Uterus (tissue), 2 donors: ENCODE data around the gene RELA.

Experiments used
- CTCF ChIP-seq, 4 experiments: fragments of 200-600 bp in 2 of 4; fragments of 450-650 bp in 2 of 4; sonication (generic) in 2 of 4; IDR thresholded peaks; one replicate each; pipeline ENCODE4 v1.5.1; 2016 to 2019; ENCODE audit warnings: antibody characterized with exemption in 4 of 4, mild to moderate bottlenecking in 2 of 4, moderate library complexity in 1 of 4
- POLR2A ChIP-seq, 2 donors: fragments of 450-650 bp; IDR thresholded peaks; one replicate each; pipeline ENCODE4 v1.6.1; 2016; ENCODE audit warnings: antibody characterized with exemption in 2 of 2, mild to moderate bottlenecking in 1 of 2, moderate library complexity in 1 of 2

GRCh38 chr11:65620666-65621065 lies 42.0 kb downstream of the RELA start:
- TF ChIP-seq CTCF (IDR thresholded peaks at IDR 0.05): no peak
- TF ChIP-seq POLR2A (IDR thresholded peaks at IDR 0.05): no peak
